ENCODE measurements around the gene CAMK1.

Gene CAMK1

DNA sequence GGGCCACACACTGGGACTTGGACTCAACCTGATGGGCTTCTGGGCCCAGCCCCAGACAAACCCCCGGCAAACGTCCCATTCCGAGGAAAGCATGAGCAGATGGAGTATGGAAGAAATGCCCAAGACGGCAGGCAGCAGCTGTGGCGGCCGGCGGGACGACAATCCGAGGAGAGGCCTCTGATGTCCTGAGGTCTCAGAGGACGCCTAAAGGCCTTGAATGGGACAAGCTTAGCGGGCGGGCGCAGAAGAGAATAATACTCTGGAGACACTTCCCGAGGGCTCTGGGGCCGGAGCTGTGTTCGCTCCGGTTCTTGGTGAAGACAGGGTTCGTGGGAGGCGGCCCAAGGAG, 20.5 kb downstream of the CAMK1 start:
- Histone ChIP-seq H3K27ac (ENCODE audit: low read depth, low read length) (peak overlapping the region; percentile 80), H2BK120ac (ENCODE audit: insufficient read depth, low read length, poor library complexity) (peak overlapping the region; percentile 62), H3K4me1 (ENCODE audit: control insufficient read depth in 1 of 2, insufficient read depth in 2 of 2, low read length in 2 of 2) (peaks cover 5 to 7% of the 10 kb centered on the region in 2 experiments), H3K4ac (ENCODE audit: low read depth, low read length) (peak overlapping the region; percentile 41), H3K4me2 (ENCODE audit: low read length) (peak overlapping the region; percentile 96), H2AFZ (ENCODE audit: insufficient read depth, low read length, poor library complexity) (peak overlapping the region; percentile 94), H3K79me2 (ENCODE audit: control insufficient read depth, insufficient read depth, low read length, poor library complexity) (peaks cover 3% of the 10 kb centered on the region), H4K12ac (ENCODE audit: low read depth, low read length) (peak overlapping the region; percentile 50), H4K8ac (ENCODE audit: low read depth, low read length) (peak overlapping the region; percentile 84), H3K9me3 (ENCODE audit: insufficient read depth, low read depth, low read length) (no peaks in the 10 kb centered on the region), H3K9ac (ENCODE audit: low read length) (peak overlapping the region; percentile 95), H3K4me3 (ENCODE audit: low read depth, low read length) (peak overlapping the region; percentile 84), H2BK5ac (ENCODE audit: low read depth, low read length, poor library complexity) (peak overlapping the region; percentile 44), H3K36me3 (ENCODE audit: control insufficient read depth in 1 of 2, insufficient read depth in 2 of 2, low read length in 2 of 2) (peaks cover 44 to 50% of the 10 kb centered on the region in 2 experiments), H3K14ac (ENCODE audit: low read length) (peak overlapping the region; percentile 74), H2AK5ac (ENCODE audit: low read length) (no peak overlapping the region), H4K91ac (ENCODE audit: low read depth, low read length) (peak overlapping the region; percentile 50), H3K79me1 (ENCODE audit: low read length) (peaks cover 7% of the 10 kb centered on the region), H3K23ac (ENCODE audit: low read length) (no peak overlapping the region), H2BK12ac (ENCODE audit: low read length) (no peak overlapping the region), H3K27me3 (ENCODE audit: insufficient read depth, low read length) (no peaks in the 10 kb centered on the region), H3K18ac (ENCODE audit: low read length) (peak overlapping the region; percentile 82)
- peak in 1 of 2 donors; percentile 53 for DNase-seq
- WGBS (ENCODE audit: extremely low coverage, insufficient coverage, insufficient read length), result no CpG with 5 or more reads among the region's 19 CpGs

DNA sequence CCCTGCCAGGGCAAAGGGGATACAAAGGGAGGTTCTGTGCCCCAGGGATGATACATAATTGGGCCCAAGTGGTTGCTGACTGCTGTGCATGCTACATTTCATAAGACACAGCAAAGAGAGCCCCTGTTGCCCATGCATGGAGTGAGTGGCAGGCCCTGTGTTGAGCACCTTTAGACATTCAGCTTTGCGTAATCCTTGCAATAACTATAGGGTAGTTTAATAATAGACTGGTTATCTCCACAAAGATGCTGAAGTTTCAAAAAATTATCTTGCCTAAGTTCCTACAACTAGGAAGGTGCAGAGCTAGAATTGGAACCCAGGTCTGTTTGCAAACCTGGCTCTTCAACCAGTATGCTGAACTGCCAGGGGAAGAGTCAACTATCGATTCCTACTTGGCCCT, 21.7 kb downstream of the CAMK1 start:
- Histone ChIP-seq H3K4me3 (ENCODE audit: low read depth, low read length) (no peak overlapping the region), H2BK5ac (ENCODE audit: low read depth, low read length, poor library complexity) (no peak overlapping the region)

DNA sequence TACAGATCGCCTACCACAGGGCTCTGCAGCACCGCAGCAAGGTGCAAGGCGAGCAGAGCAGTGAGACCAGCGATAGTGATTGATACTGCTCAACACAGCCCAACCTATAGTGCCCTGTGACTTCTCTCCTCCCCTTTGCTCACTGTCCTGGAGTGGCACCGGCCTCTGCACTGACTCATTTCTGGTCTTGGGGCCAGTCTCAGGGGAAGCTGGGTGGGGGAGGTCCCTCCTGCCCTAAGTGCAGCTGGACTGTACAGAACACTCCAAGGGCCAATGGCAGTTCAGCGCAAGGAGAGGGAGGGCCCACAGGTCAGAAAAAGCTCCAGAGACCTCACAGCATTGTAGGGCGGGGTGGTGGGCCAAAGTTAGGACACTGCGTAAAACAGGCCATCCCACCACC, 22.5 kb downstream of the CAMK1 start:
- peaks cover 7% of the 10 kb centered on the region for H3K79me1 ChIP-seq (ENCODE audit: low read length)
- WGBS (ENCODE audit: extremely low coverage, insufficient coverage, insufficient read length), result no CpG with 5 or more reads among the region's 8 CpGs

More for the DNA sequence above, 21.7 kb downstream of the CAMK1 start:
- Histone ChIP-seq H3K9me3 (ENCODE audit: insufficient read depth, low read depth, low read length) (no peaks in the 10 kb centered on the region), H2BK12ac (ENCODE audit: low read length) (no peak overlapping the region), H3K4ac (ENCODE audit: low read depth, low read length) (no peak overlapping the region), H3K23ac (ENCODE audit: low read length) (no peak overlapping the region), H2AK5ac (ENCODE audit: low read length) (no peak overlapping the region), H3K14ac (ENCODE audit: low read length) (no peak overlapping the region), H2AFZ (ENCODE audit: insufficient read depth, low read length, poor library complexity) (no peak overlapping the region), H3K4me1 (ENCODE audit: control insufficient read depth in 1 of 2, insufficient read depth in 2 of 2, low read length in 2 of 2) (peaks cover 5 to 7% of the 10 kb centered on the region in 2 experiments), H3K9ac (ENCODE audit: low read length) (no peak overlapping the region), H3K27me3 (ENCODE audit: insufficient read depth, low read length) (no peaks in the 10 kb centered on the region), H3K4me2 (ENCODE audit: low read length) (no peak overlapping the region), H3K79me1 (ENCODE audit: low read length) (peaks cover 7% of the 10 kb centered on the region), H3K18ac (ENCODE audit: low read length) (no peak overlapping the region), H3K27ac (ENCODE audit: low read depth, low read length) (no peak overlapping the region), H4K12ac (ENCODE audit: low read depth, low read length) (no peak overlapping the region), H3K79me2 (ENCODE audit: control insufficient read depth, insufficient read depth, low read length, poor library complexity) (peaks cover 3% of the 10 kb centered on the region), H4K8ac (ENCODE audit: low read depth, low read length) (no peak overlapping the region), H2BK120ac (ENCODE audit: insufficient read depth, low read length, poor library complexity) (no peak overlapping the region), H4K91ac (ENCODE audit: low read depth, low read length) (no peak overlapping the region), H3K36me3 (ENCODE audit: control insufficient read depth in 1 of 2, insufficient read depth in 2 of 2, low read length in 2 of 2) (peaks cover 55 to 62% of the 10 kb centered on the region in 2 experiments)
- no CpG with 5 or more reads among the region's 2 CpGs for WGBS (ENCODE audit: extremely low coverage, insufficient coverage, insufficient read length)
- DNase-seq, result no peak

DNA sequence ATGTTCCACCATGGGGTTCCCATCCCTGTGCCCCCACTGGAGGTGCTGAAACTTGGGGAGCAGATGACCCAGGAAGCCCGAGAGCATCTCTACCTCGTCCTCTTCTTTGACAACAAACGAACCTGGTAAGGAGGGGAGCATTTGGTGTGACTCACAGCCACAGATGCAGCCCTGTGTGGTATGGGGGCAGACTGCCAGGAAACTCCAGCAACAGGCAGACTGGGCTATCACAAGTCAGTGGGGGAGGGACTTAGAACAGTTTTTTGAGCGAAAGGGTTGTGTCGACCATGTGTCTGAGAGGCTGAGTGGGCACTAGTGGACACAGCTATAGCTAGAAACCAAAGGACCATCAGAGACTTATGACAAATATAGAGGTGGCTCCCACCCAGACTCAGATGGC, 23.4 kb downstream of the CAMK1 start:
- Histone ChIP-seq H3K9ac (ENCODE audit: low read length) (no peak overlapping the region), H4K8ac (ENCODE audit: low read depth, low read length) (no peak overlapping the region), H3K4ac (ENCODE audit: low read depth, low read length) (no peak overlapping the region), H3K79me2 (ENCODE audit: control insufficient read depth, insufficient read depth, low read length, poor library complexity) (peaks cover 3% of the 10 kb centered on the region), H3K4me3 (ENCODE audit: low read depth, low read length) (no peak overlapping the region), H2AK5ac (ENCODE audit: low read length) (no peak overlapping the region), H2BK12ac (ENCODE audit: low read length) (no peak overlapping the region), H2BK5ac (ENCODE audit: low read depth, low read length, poor library complexity) (no peak overlapping the region), H2AFZ (ENCODE audit: insufficient read depth, low read length, poor library complexity) (no peak overlapping the region), H3K4me2 (ENCODE audit: low read length) (no peak overlapping the region), H2BK120ac (ENCODE audit: insufficient read depth, low read length, poor library complexity) (no peak overlapping the region), H3K9me3 (ENCODE audit: insufficient read depth, low read depth, low read length) (no peaks in the 10 kb centered on the region), H3K14ac (ENCODE audit: low read length) (no peak overlapping the region), H3K27ac (ENCODE audit: low read depth, low read length) (no peak overlapping the region), H3K27me3 (ENCODE audit: insufficient read depth, low read length) (no peaks in the 10 kb centered on the region), H3K79me1 (ENCODE audit: low read length) (peaks cover 7% of the 10 kb centered on the region), H3K18ac (ENCODE audit: low read length) (no peak overlapping the region), H4K91ac (ENCODE audit: low read depth, low read length) (no peak overlapping the region), H4K12ac (ENCODE audit: low read depth, low read length) (no peak overlapping the region), H3K4me1 (ENCODE audit: control insufficient read depth in 1 of 2, insufficient read depth in 2 of 2, low read length in 2 of 2) (peaks cover 5 to 7% of the 10 kb centered on the region in 2 experiments), H3K23ac (ENCODE audit: low read length) (no peak overlapping the region), H3K36me3 (ENCODE audit: control insufficient read depth in 1 of 2, insufficient read depth in 2 of 2, low read length in 2 of 2) (peaks cover 60 to 68% of the 10 kb centered on the region in 2 experiments)
- DNase-seq, result no peak
- no CpG with 5 or more reads among the region's 5 CpGs for WGBS (ENCODE audit: extremely low coverage, insufficient coverage, insufficient read length)

More for the DNA sequence above, 22.5 kb downstream of the CAMK1 start:
- no peak overlapping the region for H4K91ac ChIP-seq (ENCODE audit: low read depth, low read length)
- H3K4me3 ChIP-seq (ENCODE audit: low read depth, low read length), result no peak overlapping the region
- no peak overlapping the region for H2BK12ac ChIP-seq (ENCODE audit: low read length)
- no peak overlapping the region for H3K14ac ChIP-seq (ENCODE audit: low read length)
- H2AK5ac ChIP-seq (ENCODE audit: low read length), result no peak overlapping the region
- H3K9ac ChIP-seq (ENCODE audit: low read length), result no peak overlapping the region
- no peaks in the 10 kb centered on the region for H3K27me3 ChIP-seq (ENCODE audit: insufficient read depth, low read length)
- H3K23ac ChIP-seq (ENCODE audit: low read length), result no peak overlapping the region
- no peaks in the 10 kb centered on the region for H3K9me3 ChIP-seq (ENCODE audit: insufficient read depth, low read depth, low read length)
- no peak overlapping the region for H2BK120ac ChIP-seq (ENCODE audit: insufficient read depth, low read length, poor library complexity)
- H3K27ac ChIP-seq (ENCODE audit: low read depth, low read length), result no peak overlapping the region
- H3K79me2 ChIP-seq (ENCODE audit: control insufficient read depth, insufficient read depth, low read length, poor library complexity), result peaks cover 3% of the 10 kb centered on the region
- DNase-seq, result no peak
- H3K4me1 ChIP-seq (ENCODE audit: control insufficient read depth in 1 of 2, insufficient read depth in 2 of 2, low read length in 2 of 2), result peaks cover 5 to 7% of the 10 kb centered on the region in 2 experiments
- no peak overlapping the region for H4K12ac ChIP-seq (ENCODE audit: low read depth, low read length)
- H3K36me3 ChIP-seq (ENCODE audit: control insufficient read depth in 1 of 2, insufficient read depth in 2 of 2, low read length in 2 of 2), result peaks cover 57 to 66% of the 10 kb centered on the region in 2 experiments
- H3K4me2 ChIP-seq (ENCODE audit: low read length), result no peak overlapping the region
- no peak overlapping the region for H3K18ac ChIP-seq (ENCODE audit: low read length)
- H2BK5ac ChIP-seq (ENCODE audit: low read depth, low read length, poor library complexity), result no peak overlapping the region
- H4K8ac ChIP-seq (ENCODE audit: low read depth, low read length), result no peak overlapping the region
- no peak overlapping the region for H3K4ac ChIP-seq (ENCODE audit: low read depth, low read length)
- H2AFZ ChIP-seq (ENCODE audit: insufficient read depth, low read length, poor library complexity), result no peak overlapping the region

All from trophoblast cell (in vitro differentiated cells and primary cell).